HG02885 (cell line): ENCODE results near the gene S100A5.

ENCODE experiments used
- ATAC-seq: cut with Tn5 transposase; IDR thresholded peaks from one replicate; pipeline ENCODE4 v1.9.1; 2021; ENCODE audit warnings: mild to moderate bottlenecking; ENCODE audit not compliant: unreplicated experiment, poor library complexity

The S100A5 gene

DNA sequence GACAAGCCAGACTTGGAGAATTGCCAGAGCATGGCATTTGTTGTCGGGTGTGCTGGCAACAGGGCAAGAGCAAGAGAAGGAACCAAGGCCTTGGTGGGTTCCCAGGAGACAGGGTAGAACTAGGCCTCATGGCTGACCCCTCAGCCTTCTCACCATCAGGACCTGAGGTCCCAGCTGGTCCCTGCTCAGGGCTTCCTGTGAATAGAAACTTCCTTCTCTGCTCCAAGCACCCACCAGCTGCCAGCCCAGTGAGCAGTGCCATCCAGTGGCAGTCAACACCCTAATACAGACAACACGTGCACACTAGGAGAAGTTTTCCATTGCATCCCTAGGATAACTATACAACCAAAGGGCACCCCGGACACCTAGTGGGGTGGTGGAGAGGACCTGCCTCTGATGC is 27.7 kb downstream of the S100A5 start:
- no peak for ATAC-seq

DNA sequence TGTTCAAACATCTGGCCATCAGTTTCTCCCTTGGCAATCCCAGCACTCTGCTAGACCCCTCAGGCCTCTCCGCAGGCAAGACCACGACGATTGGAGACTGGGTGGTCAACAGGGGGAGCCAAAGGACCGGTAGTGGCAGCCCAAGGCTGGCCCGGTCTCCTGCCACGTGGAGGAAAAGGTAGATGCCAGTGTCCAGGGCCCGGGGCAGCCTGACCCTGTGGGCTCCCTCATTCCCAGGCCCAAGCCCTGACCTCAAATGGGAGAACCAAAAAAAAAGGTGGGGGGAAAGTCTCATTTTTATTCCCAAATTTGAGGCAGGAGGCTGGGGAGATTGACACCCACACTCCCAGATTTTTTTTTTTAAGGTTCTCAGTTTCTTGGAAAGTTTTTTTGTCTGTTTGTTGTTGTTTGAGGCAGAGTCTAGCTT is 29.7 kb downstream of the S100A5 start:
- ATAC-seq: no peak

DNA sequence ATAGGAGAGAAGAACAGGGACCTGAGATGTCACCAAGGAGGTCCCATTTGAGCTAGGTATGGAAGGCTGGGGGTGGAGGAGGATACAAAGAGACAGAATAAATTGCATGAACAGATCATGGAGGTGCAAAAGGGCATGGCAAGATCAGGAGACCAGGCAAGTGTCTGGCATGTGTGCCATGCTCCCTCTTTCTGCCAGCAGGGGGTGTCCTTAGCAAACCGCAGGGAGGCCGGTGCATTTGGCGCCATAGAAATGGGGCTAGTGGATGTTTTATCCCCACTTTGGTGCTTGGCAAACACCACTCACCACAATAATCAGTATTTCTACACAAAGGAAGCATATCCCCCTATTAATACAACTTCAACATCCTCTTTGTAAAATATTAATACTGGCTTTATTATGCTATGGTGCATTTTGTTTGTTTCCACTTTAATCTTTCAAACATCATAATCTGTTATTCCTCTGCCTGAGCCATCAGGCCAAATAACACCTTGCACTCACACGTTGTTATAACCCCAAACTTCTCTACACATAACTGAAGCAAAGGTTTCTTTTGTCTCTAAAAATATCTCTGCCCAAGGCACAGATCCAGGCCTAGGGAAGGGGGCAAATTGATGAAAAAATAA is 30.9 kb downstream of the S100A5 start:
- no peak for ATAC-seq

DNA sequence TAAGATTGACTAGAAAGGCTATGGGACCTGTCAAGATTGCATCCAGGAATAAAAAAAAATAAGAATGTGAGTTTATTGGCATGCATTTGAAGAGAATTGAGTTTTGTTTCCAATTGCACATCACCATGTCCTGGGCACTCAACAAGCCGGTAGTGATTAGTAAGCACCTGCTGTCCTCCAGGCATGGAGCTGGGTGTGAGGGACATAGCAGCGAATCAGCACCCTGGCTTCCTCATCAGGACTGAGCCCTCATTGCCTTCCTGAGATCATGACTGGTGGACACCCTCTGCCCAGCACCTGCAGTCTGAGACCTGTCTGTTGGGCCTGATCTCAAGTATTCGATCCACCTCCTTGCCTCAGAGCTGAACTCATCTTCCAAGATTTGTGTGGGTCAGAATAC is 31.7 kb downstream of the S100A5 start:
- no peak for ATAC-seq

DNA sequence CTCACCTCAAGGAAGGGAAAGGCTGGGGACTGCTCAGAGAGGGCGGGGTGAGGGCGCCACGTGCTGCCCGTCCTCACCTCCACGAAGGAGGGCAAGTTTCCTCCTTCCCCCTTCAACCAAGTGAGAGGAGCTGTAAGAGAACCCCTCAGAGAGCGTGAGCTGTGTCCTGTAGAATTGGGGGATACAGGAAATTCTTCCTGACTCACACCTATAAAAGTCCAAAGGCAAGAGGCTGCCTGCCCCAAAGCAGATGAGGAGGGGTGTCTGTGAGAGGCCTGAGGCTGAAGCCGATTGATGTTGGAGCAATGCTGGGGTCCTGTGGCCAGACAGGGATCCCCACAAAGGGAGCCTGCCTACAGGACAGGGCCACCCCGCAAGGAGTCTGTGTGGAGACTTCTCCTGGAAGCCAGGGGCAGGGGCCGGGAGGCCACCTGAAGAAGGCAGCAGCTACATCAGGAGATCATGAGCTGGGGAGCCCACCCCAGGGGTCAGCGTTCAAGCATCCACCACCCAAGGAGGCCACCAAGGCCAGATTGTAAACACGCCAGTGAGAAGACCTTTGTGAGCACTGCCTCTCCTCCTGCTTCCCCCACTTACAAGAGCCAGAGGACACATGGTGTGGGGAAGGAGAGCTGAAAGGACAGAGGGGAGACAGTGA is 32.7 kb downstream of the S100A5 start:
- ATAC-seq: no peak

DNA sequence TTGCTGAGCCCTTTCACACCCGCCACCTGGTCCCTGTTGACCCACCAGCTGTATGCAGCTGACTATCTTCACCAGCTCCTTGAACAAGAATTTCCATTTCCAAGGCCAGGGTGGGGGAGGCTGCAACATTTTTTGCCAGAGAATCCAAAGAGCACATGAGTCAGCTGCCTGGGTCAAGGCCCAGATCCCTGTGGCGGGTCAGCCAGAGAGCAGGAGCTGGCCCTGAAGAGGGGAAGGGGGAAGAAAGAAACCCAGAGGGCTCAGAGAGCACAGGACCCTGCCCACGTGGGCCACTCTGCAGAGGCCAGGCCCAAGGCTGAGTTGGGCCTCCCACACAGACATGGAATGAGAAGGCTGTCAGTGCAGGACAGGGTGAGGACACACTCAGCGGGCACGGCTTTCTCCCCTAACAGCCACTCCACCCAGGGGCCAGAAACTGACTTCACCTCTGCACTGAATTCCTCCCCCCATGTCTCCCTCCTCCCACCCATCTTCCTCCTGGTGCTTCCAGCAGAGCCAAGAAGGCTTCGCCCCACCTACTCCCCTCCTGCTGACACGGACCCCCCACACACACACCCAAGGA is 33.8 kb downstream of the S100A5 start:
- ATAC-seq: no peak

DNA sequence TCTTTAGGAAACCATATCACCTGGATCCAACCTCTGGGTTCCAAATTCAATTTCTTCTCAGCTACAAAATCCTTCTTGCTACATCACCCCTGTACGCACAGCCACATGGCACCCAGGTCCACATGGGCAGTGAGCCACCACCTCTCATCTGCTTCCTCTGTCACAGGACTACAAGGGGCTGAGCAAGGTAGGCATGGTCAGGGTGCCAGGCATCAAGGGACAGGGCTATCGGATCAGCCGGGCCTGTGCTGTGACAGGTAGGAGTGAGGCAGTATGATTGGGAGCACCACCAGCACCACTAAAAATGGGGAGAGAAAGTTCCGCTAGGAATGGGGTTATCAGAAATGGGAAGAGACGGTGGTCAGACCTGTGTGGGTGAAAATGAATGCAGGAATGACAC is 34.3 kb downstream of the S100A5 start:
- ATAC-seq: no peak

DNA sequence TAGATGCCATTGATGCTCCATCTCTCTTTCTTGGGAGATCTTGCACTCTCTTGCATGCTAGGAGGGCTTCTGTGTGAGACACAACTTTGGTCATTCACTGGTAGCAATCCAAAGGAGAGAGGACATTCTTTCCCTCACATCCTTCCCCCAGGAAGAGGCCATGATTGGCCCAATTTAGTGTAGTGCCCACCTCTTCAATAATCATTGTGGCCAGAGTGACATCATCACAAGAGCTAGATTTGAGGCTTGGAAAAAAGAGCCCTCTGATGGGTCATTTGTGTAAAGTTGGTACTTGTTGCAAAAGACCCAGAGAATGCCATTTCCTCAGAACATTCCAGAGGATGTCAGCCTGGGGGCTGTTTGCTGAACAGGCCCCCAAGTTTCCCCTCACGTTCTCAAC is 35.2 kb downstream of the S100A5 start:
- no peak for ATAC-seq

DNA sequence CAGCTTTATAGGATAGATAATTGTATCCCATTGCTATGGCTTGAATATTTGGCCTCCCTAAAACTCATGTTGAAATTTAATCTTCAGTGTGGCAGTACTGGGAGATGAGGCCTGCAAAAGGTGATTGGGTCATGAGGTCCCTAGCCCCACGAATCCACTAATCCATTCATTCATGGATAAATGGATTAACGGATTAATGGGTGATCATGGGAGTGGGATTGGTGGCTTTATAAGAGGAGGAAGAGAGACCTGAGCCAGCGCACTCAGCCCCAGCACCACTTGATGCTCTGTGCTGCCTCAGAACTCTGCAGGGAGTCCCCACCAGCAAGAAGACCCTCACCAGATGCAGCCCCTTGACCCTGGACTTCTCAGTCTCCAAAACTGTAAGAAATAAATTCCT is 37.0 kb downstream of the S100A5 start:
- ATAC-seq: no peak

DNA sequence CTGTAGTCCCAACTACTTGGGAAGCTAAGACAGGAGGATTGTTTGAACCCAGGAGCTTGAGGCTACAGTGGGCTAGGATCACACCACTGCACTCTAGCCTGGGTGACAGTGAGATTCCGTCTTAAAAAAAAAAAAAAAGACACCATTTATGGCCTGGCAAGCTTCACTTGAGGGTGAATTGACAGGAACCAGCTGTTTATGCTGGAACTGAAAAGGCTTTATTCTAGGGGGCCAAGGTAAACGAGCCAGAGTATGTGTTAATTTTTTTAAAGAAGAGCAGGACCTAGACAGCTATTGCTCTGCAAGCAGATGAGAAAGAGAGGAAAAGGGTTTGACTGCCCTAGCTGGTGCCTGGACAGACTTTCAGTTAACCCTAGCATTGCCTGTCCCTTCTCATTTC is 42.0 kb downstream of the S100A5 start:
- no peak for ATAC-seq

DNA sequence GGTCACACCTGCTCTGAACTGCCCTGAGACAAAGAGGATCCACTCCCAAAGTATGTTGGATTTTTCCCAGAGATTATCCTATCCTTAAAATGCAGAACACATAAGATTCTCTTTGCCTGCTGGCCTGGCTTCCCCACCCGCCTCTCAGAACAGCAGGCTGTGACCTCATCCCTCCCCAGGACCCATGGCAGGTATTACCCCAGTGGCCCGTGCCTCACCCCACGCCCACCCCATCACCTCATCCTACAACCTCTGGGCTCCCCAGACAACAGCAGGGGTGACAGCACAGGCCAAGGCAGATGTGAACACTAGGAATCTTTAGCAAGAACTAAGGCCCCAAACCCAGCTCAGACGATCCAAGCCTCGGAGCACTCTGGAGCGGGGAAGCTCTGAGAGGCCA is 45.2 kb downstream of the S100A5 start:
- ATAC-seq: no peak

DNA sequence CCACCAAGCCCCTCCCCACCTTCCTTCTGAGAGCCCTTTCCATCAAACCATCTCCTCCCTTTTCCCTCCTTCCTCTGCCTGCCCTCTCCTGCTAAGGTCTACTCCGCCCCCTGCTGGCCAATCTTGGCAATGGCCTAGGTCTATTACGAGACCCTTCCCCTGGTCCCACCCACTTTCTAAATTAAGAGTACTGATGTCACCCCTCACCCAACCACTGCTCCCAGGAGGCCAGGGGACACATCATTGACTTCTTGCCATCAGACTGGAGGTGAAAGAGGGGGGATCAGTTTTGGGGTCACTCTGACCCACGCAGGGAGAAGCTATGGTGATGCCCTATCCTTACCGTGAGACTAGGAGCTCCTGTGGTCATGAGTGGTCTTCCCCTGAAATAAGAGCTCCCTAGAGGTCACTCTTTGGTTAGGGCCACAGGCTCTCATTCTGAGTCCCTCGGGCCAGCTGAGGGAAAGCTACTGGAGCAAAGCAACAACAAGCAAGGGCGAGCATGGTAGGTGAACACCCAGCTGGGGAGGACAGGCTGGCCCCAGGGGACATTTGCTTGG is 45.7 kb downstream of the S100A5 start:
- ATAC-seq: no peak

DNA sequence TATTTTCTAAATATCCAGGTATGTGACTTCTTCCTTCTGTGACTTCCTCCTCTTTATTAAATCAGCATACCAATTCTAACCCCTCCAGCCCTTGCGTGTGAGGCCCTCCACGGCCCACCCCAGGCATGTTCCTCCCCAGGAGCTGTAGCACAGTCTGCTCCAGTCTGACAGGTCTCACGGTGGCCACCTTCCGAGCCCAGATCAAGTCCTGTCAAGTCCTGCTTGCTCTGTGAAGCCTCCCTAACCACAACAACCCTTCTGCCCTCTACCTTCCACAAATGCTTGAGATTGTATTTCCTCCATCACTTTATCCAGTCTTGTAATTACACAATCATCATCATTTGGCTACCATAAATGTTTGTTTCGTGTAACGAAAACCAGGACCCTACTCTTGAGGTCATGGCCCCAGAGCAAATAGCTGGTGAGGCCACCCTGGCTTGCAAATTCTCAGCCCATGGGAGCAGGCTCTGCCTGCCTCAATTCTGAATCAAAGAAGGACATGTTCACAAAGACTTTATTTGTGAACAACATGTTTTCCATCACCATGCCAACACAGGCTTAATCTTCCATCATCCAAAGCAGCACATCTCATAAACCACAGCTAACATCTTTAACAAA is 47.3 kb downstream of the S100A5 start:
- ATAC-seq: no peak

DNA sequence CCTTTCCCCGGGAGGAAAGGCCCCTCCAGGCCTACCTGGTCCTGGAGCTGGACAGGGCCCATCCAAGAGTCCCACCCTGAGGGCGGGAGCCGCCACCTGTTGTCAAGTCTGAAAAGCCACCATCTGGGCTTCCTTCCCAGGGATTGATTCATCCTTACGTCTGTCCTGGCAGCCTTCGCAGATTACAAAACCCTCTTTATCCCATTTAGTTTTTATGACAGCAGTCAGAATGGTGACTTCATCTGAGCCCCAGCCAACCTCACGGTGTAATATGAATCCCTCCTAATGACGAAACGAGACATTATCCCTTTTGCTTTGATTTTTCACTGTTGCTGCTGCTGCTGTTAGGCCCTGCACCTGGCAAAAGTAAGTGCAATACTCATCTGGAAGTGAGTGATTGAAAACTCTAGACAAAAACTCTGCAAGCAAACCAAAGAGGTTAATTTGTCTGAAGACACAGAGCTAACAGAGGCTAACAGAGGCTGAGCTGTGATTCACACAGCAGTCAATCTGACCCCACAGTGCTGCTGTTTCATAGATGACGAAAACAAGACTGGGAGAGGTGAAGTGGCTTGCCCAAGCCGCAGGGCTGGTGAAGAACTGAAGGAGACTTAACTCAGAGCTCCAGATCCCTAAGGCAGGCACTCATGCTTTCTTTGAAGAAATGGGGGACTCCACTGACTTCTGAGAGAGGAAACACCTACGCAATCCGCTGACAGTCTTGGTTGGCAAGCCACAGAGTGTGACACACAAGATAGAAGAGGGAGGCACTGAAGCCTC is 50.3 kb downstream of the S100A5 start:
- no peak for ATAC-seq

DNA sequence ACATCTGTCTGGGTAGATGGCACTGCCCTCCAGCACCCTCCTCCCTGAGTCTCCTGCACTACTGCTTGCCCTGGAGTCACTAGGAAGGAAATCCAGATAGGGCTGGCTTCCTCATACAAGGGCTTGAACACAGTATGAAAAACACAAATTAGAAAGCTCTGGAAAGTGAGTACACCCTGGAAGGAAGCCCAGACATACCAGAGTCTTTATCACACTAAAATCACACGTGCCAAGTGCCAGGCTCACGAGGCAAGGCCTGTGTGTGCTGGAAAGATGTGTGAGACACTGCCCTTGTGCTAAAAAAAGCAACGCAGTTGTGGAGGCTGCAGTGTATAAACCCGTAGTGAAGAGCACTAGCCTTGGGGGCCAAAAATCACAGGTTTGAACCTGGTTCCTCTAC is 52.0 kb downstream of the S100A5 start:
- no peak for ATAC-seq

DNA sequence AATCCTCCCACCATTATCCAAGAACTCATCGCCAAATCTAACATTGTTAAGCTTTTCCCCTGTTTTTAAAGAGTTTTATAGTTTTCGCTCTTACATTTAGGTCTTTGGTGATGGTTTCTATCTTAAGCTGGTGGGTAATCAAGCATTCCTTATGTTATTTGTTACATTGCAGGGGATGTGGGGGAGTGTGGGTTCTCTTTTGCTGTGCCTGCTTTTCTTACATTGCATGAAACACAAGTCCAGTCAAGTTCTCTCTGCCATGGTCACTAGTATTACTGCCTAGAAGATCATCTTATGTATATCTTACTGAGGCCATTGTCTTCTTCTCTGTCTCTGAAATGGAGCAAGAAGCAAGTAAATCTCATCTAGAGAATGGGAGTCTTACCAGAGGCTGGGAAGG is 53.0 kb downstream of the S100A5 start:
- ATAC-seq: no peak
